Neural cell (in vitro differentiated cells): ENCODE measurements around the gene TFDP2. TPM values are rescaled to one million over a fixed set of nuclear protein-coding genes. Genes with fewer than 3 reads are reported as not detected.

Experiments
- H2AFZ ChIP-seq: fragments of 200-600, 300-800 bp; sonication (generic), shearing (Covaris generic); 2 replicates; pipeline ENCODE4 v1.6.0; 2014; ENCODE audit warnings: low read depth, mild to moderate bottlenecking, antibody characterized with exemption, low read length, moderate library complexity
- H3F3A ChIP-seq: fragments of 200-600 bp; shearing (Covaris generic); 2 replicates; pipeline ENCODE4 v1.6.1; 2016; ENCODE audit warnings: mild to moderate bottlenecking, moderate library complexity, mixed read lengths, antibody characterized with exemption, low read length; ENCODE audit not compliant: insufficient read depth, poor library complexity, severe bottlenecking
- H3K27ac ChIP-seq: fragments of 200-600, 300-800 bp; sonication (generic), shearing (Covaris generic); 2 replicates; pipeline ENCODE4 v1.5.1; 2014; ENCODE audit warnings: mild to moderate bottlenecking, low read length, moderate library complexity
- H3K27me3 ChIP-seq: fragments of 300-800, 200-600 bp; sonication (generic), shearing (Covaris generic); 2 replicates; pipeline ENCODE4 v1.6.0; 2014; ENCODE audit warnings: mild to moderate bottlenecking, low read depth, low read length, moderate library complexity; ENCODE audit not compliant: insufficient read depth
- H3K36me3 ChIP-seq: fragments of 300-800, 200-600 bp; sonication (generic), shearing (Covaris generic); 2 replicates; pipeline ENCODE4 v1.5.1; 2014; ENCODE audit warnings: mild to moderate bottlenecking, antibody characterized with exemption, low read length, moderate library complexity; ENCODE audit not compliant: insufficient read depth
- H3K4me2 ChIP-seq: fragments of 300-800, 200-600 bp; sonication (generic), shearing (Covaris generic); 2 replicates; pipeline ENCODE4 v1.6.0; 2014; ENCODE audit warnings: mild to moderate bottlenecking, low read length
- H3K4me3 ChIP-seq: fragments of 300-800, 200-600 bp; sonication (generic), shearing (Covaris generic); 2 replicates; pipeline ENCODE4 v1.5.1; 2014; ENCODE audit warnings: mild to moderate bottlenecking, low read length, moderate library complexity
- H3K79me2 ChIP-seq: fragments of 200-600 bp; shearing (Covaris generic); replicated peaks from 2 replicates; pipeline ENCODE4 v1.6.0; 2014; ENCODE audit warnings: mild to moderate bottlenecking, low read length, moderate library complexity; ENCODE audit not compliant: insufficient read depth
- H3K9ac ChIP-seq: fragments of 300-800, 200-600 bp; sonication (generic), shearing (Covaris generic); 2 replicates; pipeline ENCODE4 v1.6.1; 2016; ENCODE audit warnings: mild to moderate bottlenecking, low read length, mixed read lengths
- H3K9me2 ChIP-seq: fragments of 200-600 bp; shearing (Covaris generic); 2 replicates; pipeline ENCODE4 v1.6.1; 2016; ENCODE audit warnings: mild to moderate bottlenecking, low read length, mixed read lengths; ENCODE audit not compliant: insufficient read depth
- H3K9me3 ChIP-seq: fragments of 200-600, 300-800 bp; sonication (generic), shearing (Covaris generic); 2 replicates; pipeline ENCODE4 v1.6.1; 2016; ENCODE audit warnings: mild to moderate bottlenecking, mixed run types, low read length, moderate library complexity, mixed read lengths
- H4K20me1 ChIP-seq: fragments of 200-600 bp; shearing (Covaris generic); 2 replicates; pipeline ENCODE4 v1.6.1; 2016; ENCODE audit warnings: mild to moderate bottlenecking, mixed run types; ENCODE audit not compliant: insufficient read depth
- EP300 ChIP-seq: fragments of 450-650 bp; conservative IDR thresholded peaks from 2 replicates; pipeline ENCODE4 v1.6.1; 2014; ENCODE audit warnings: antibody characterized with exemption, mild to moderate bottlenecking, moderate library complexity; ENCODE audit not compliant: poor library complexity, severe bottlenecking
- EZH2 ChIP-seq: fragments of 200-600, 300-800 bp; shearing (Covaris generic), sonication (generic); IDR thresholded peaks from 2 replicates; pipeline ENCODE4 v1.6.1; 2014; ENCODE audit warnings: antibody characterized with exemption, low read length, borderline replicate concordance, mild to moderate bottlenecking; ENCODE audit not compliant: insufficient read depth, poor library complexity, severe bottlenecking
- MXI1 ChIP-seq: fragments of 450-650 bp; conservative IDR thresholded peaks from 2 replicates; pipeline ENCODE4 v1.6.1; 2014; ENCODE audit warnings: antibody characterized with exemption, mild to moderate bottlenecking; ENCODE audit not compliant: poor library complexity, severe bottlenecking
- POLR2AphosphoS5 ChIP-seq: IDR thresholded peaks from 2 replicates; pipeline ENCODE4 v1.6.1; 2012
- RAD21 ChIP-seq: fragments of 450-650 bp; conservative IDR thresholded peaks from 2 replicates; pipeline ENCODE4 v1.6.1; 2014; ENCODE audit warnings: antibody characterized with exemption, mild to moderate bottlenecking, moderate library complexity
- SMC3 ChIP-seq: fragments of 450-650 bp; conservative IDR thresholded peaks from 2 replicates; pipeline ENCODE4 v1.6.1; 2014; ENCODE audit warnings: antibody characterized with exemption, mild to moderate bottlenecking, moderate library complexity; ENCODE audit not compliant: poor library complexity
- TAF1 ChIP-seq: IDR thresholded peaks from 2 replicates; pipeline ENCODE4 v1.6.1; 2012; ENCODE audit warnings: low read depth
- polyA plus RNA-seq: library from polyadenylated mRNA; depleted of rRNA; stranded (reverse); fragments of >200 nt; gene quantifications from 2 replicates; pipeline ENCODE4 v1.2.3, GENCODE V29; 2014
- TF ChIP-seq, protein P1 (sequence below): IDR thresholded peaks from 2 replicates; pipeline ENCODE4 v1.6.1; 2012; ENCODE audit warnings: borderline replicate concordance
- TF ChIP-seq, protein P2 (sequence below): fragments of 450-650 bp; IDR thresholded peaks from 2 replicates; pipeline ENCODE4 v1.5.1; 2014; ENCODE audit warnings: antibody characterized with exemption, mild to moderate bottlenecking, moderate library complexity; ENCODE audit not compliant: poor library complexity, severe bottlenecking

The TFDP2 gene
- polyA plus RNA-seq, 1 donor from 2014 or later: 17.0 TPM

DNA sequence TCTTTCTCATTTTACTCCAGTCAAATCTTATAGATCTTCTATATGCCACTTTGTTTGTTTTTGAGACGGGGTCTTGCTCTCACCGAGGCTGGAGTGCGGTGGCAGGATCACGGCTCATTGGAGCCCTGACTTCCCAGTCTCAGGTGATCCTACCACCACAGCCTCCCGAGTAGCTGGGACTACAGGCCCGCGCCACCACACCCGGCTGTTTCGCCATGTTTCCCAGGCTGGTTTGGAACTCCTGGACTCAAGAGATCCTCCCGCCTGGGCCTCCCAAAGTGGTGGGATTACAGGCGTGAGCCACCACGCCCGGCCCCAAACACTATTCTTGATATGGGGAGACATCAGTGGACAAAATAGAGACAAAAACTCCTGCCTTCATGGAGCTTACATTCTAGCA is 927 bp upstream of the TFDP2 start:
- TF ChIP-seq MXI1: no peak
- no peak for TF ChIP-seq EP300
- no peak for TF ChIP-seq EZH2
- peaks cover 31% of the 10 kb centered on the region for H3K79me2 ChIP-seq
- no peak overlapping the region for H3K4me2 ChIP-seq
- H3K9me2 ChIP-seq: no peaks in the 10 kb centered on the region
- no peak overlapping the region for H3K4me3 ChIP-seq
- H3K36me3 ChIP-seq: no peaks in the 10 kb centered on the region
- no peak overlapping the region for H2AFZ ChIP-seq
- H4K20me1 ChIP-seq: no peaks in the 10 kb centered on the region
- no peak overlapping the region for H3K27ac ChIP-seq
- H3K9ac ChIP-seq: no peak overlapping the region
- no peaks in the 10 kb centered on the region for H3K27me3 ChIP-seq
- no peaks in the 10 kb centered on the region for H3F3A ChIP-seq
- no peaks in the 10 kb centered on the region for H3K9me3 ChIP-seq

DNA sequence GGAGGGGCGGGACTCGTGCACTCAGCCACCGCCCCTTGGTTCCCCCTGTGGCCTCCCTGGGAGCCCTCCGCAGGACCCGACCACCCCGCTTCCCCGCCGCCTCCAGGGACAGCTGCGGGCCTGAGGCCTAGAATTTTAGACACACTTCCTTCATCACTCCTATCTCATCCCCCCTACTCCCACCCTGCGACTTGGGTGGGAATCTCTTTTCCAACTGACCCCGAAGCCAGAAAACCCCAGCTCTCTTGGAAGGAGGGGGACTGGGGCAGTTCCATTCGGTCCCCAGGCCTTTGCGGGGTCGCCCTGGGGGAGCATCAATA is 289 bp upstream of the TFDP2 start:
- Histone ChIP-seq H3K27me3 (no peaks in the 10 kb centered on the region), H3K9ac (peak overlapping the region; percentile 69), H3F3A (no peaks in the 10 kb centered on the region), H3K4me3 (peak overlapping the region; percentile 94), H3K79me2 (peaks cover 37% of the 10 kb centered on the region), H2AFZ (peak overlapping the region; percentile 30), H3K9me3 (no peaks in the 10 kb centered on the region), H3K9me2 (no peaks in the 10 kb centered on the region), H3K27ac (no peak overlapping the region), H4K20me1 (no peaks in the 10 kb centered on the region), H3K36me3 (no peaks in the 10 kb centered on the region), H3K4me2 (peak overlapping the region; percentile 22)
- TF ChIP-seq, protein P1, sequence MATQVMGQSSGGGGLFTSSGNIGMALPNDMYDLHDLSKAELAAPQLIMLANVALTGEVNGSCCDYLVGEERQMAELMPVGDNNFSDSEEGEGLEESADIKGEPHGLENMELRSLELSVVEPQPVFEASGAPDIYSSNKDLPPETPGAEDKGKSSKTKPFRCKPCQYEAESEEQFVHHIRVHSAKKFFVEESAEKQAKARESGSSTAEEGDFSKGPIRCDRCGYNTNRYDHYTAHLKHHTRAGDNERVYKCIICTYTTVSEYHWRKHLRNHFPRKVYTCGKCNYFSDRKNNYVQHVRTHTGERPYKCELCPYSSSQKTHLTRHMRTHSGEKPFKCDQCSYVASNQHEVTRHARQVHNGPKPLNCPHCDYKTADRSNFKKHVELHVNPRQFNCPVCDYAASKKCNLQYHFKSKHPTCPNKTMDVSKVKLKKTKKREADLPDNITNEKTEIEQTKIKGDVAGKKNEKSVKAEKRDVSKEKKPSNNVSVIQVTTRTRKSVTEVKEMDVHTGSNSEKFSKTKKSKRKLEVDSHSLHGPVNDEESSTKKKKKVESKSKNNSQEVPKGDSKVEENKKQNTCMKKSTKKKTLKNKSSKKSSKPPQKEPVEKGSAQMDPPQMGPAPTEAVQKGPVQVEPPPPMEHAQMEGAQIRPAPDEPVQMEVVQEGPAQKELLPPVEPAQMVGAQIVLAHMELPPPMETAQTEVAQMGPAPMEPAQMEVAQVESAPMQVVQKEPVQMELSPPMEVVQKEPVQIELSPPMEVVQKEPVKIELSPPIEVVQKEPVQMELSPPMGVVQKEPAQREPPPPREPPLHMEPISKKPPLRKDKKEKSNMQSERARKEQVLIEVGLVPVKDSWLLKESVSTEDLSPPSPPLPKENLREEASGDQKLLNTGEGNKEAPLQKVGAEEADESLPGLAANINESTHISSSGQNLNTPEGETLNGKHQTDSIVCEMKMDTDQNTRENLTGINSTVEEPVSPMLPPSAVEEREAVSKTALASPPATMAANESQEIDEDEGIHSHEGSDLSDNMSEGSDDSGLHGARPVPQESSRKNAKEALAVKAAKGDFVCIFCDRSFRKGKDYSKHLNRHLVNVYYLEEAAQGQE: no peak
- TF ChIP-seq EP300: no peak
- TF ChIP-seq, protein P2, sequence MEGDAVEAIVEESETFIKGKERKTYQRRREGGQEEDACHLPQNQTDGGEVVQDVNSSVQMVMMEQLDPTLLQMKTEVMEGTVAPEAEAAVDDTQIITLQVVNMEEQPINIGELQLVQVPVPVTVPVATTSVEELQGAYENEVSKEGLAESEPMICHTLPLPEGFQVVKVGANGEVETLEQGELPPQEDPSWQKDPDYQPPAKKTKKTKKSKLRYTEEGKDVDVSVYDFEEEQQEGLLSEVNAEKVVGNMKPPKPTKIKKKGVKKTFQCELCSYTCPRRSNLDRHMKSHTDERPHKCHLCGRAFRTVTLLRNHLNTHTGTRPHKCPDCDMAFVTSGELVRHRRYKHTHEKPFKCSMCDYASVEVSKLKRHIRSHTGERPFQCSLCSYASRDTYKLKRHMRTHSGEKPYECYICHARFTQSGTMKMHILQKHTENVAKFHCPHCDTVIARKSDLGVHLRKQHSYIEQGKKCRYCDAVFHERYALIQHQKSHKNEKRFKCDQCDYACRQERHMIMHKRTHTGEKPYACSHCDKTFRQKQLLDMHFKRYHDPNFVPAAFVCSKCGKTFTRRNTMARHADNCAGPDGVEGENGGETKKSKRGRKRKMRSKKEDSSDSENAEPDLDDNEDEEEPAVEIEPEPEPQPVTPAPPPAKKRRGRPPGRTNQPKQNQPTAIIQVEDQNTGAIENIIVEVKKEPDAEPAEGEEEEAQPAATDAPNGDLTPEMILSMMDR: no peak
- TF ChIP-seq EZH2: no peak
- no peak for TF ChIP-seq RAD21
- TF ChIP-seq SMC3: no peak
- no peak for TF ChIP-seq TAF1
- no peak for TF ChIP-seq MXI1
- TF ChIP-seq POLR2AphosphoS5: no peak
